Motor neuron (in vitro differentiated cells): ENCODE measurements around the gene CLEC4F. TPM values are rescaled to one million over a fixed set of nuclear protein-coding genes. Genes with fewer than 3 reads are reported as not detected.
A peak's percentile ranks its signal among the peaks of the same experiment; 100 is the strongest.

Source experiments
- ATAC-seq, 8 experiments: fragments of 200-7000 bp; cut with Tn5 transposase; replicated peaks in 6 of 8; 2 replicates each; pipeline ENCODE4 v1.8.0; 2021; ENCODE audit warnings: mild to moderate bottlenecking in 8 of 8, moderate library complexity in 8 of 8
- H3K27ac ChIP-seq, 2 donors: fragments of 250-450 bp; sonication (Bioruptor Pico); 2 replicates each; pipeline ENCODE4 v1.9.0; 2021; ENCODE audit warnings: antibody characterized with exemption in 2 of 2, mild to moderate bottlenecking in 2 of 2, moderate library complexity in 1 of 2
- H3K4me1 ChIP-seq, 2 donors: fragments of 250-450 bp; sonication (Bioruptor Pico); replicated peaks in 1 of 2; 2 replicates each; pipeline ENCODE4 v1.6.1; 2021; ENCODE audit warnings: antibody characterized with exemption in 2 of 2, mild to moderate bottlenecking in 2 of 2, moderate library complexity in 1 of 2
- H3K4me3 ChIP-seq, 5 donors: fragments of 250-450 bp; sonication (Bioruptor Pico); 2 replicates each; pipeline ENCODE4 v1.9.0; 2021; ENCODE audit warnings: antibody characterized with exemption in 5 of 5, mild to moderate bottlenecking in 5 of 5, moderate library complexity in 4 of 5
- WGBS, 10 experiments: fragments of 450-650 bp; shearing (Covaris generic); methylation state at CpG; one replicate each; pipeline ENCODE4 v1.0.0; 2022; 5-methylcytosine and 5-hydroxymethylcytosine counted together
- in situ Hi-C, 9 experiments: fragments of 400-800 bp; cut with MboI; loops; one replicate each; pipeline ENCODE4 v1.15.0; 2021; ENCODE audit warnings: low sequenced_read_pairs in 9 of 9, low pct_unique_long_range_greater_than_20kb in 2 of 9; ENCODE audit not compliant: unreplicated experiment in 9 of 9
- total RNA-seq, 8 experiments: library from RNA; unstranded; fragments of 300-600 nt; gene quantifications; 2 replicates each; pipeline versions ENCODE4 v1.2.3 to v1.2.4, GENCODE V29; 2022

Gene CLEC4F
- total RNA-seq, 8 experiments from 2014 or later: 0.17 to 1.1 (median 0.42) TPM; not detected in 2

- 18 to 80% (median 62%) methylated on average over 1 to 2 of the region's 4 CpGs; no CpG with 5 or more reads in 4 of the 10 experiments for WGBS, 10 experiments
- in situ Hi-C loops: no loop called here
These were observed 14.5 kb upstream of the CLEC4F start for GRCh38 chr2:70834881-70835280.

DNA sequence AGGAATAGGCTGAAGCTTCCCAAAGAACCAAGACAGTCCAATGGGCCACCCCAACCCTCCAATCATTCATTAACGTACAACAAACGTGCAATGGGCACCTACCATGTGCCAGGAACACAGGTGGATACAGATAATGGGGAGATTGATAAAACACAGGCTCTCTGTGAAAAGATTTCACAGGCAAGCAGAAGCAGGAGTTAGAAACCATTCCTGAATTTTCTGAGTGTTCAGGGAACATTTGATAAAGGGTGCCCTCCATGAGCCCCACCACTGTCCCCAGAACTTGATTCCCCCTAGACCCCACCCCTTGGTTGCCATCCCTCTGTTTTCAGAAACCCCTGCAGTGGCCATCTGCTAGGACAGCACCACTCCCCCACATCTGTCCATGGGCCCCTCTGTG, 13.7 kb upstream of the CLEC4F start:
- H3K4me3 ChIP-seq: no peak overlapping the region
- no peak for ATAC-seq
- 0 to 93% (median 77%) methylated on average over 2 of the region's 2 CpGs; no CpG with 5 or more reads in 5 of the 10 experiments for WGBS, 10 experiments
- in situ Hi-C loops: no loop called here
- no peak overlapping the region for H3K27ac ChIP-seq
- no peaks in the 10 kb centered on the region for H3K4me1 ChIP-seq

More at GRCh38 chr2:70834881-70835280, 14.5 kb upstream of the CLEC4F start:
- H3K27ac ChIP-seq: no peak overlapping the region
- H3K4me1 ChIP-seq: no peaks in the 10 kb centered on the region
- H3K4me3 ChIP-seq: no peak overlapping the region
- ATAC-seq: no peak

DNA sequence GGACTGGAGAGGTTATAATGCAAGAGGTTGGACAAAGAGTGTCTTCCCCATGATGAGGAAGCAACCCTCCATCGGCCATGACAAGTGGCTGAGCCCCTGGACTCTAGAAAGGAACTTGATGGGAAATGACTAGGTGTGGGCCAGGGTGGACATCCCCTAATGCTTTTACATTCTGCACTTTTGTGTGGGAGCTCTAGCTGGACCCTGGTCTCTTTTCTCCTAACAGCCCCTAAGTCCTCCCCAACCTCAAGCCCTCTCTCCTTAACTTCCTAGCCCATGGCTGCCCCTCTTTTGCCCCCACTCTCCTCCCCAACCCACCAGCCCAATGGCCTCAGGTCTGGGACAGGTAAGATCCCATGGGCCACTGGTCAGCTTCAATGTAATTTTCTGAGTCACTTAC, 12.8 kb upstream of the CLEC4F start:
- Histone ChIP-seq H3K27ac (no peak overlapping the region), H3K4me1 (no peaks in the 10 kb centered on the region), H3K4me3 (no peak overlapping the region)
- ATAC-seq: no peak
- WGBS, 10 experiments: 88% methylated on average over 1 of the region's 1 CpG; no CpG with 5 or more reads in 9 of the 10 experiments
- in situ Hi-C loops: no loop called here

- Histone ChIP-seq H3K4me3 (no peak overlapping the region), H3K4me1 (no peaks in the 10 kb centered on the region), H3K27ac (no peak overlapping the region)
- 40 to 100% (median 89%) methylated on average over 1 to 2 of the region's 2 CpGs; no CpG with 5 or more reads in 6 of the 10 experiments for WGBS, 10 experiments
- in situ Hi-C loops: no loop called here
- ATAC-seq: peak in 3 of 8 experiments; percentile 67 to 90 (median 84)
These were observed 12.0 kb upstream of the CLEC4F start for GRCh38 chr2:70832386-70832785.

- ATAC-seq: no peak
- H3K4me3 ChIP-seq: no peak overlapping the region
- no peaks in the 10 kb centered on the region for H3K4me1 ChIP-seq
- in situ Hi-C loops: no loop called here
- no peak overlapping the region for H3K27ac ChIP-seq
- 43 to 80% (median 68%) methylated on average over 1 to 6 of the region's 6 CpGs; no CpG with 5 or more reads in 6 of the 10 experiments for WGBS, 10 experiments
These were observed 11.5 kb upstream of the CLEC4F start for GRCh38 chr2:70831861-70832260.

GRCh38 chr2:70830366-70830765, 10.0 kb upstream of the CLEC4F start:
- Histone ChIP-seq H3K4me1 (no peaks in the 10 kb centered on the region), H3K27ac (no peak overlapping the region), H3K4me3 (no peak overlapping the region)
- in situ Hi-C loops: no loop called here
- peak in 3 of 8 experiments; percentile 24 to 45 (median 38) for ATAC-seq
- WGBS, 10 experiments: 3 to 80% (median 46%) methylated on average over 1 to 5 of the region's 5 CpGs; no CpG with 5 or more reads in 4 of the 10 experiments

- WGBS, 10 experiments: 29 to 100% (median 80%) methylated on average over 1 of the region's 1 CpG; no CpG with 5 or more reads in 1 of the 10 experiments
- no peak for ATAC-seq
- Histone ChIP-seq H3K4me3 (no peak overlapping the region), H3K4me1 (no peaks in the 10 kb centered on the region), H3K27ac (no peak overlapping the region)
- in situ Hi-C loops: no loop called here
These were observed 9.5 kb upstream of the CLEC4F start for GRCh38 chr2:70829916-70830315.

- H3K4me1 ChIP-seq: no peaks in the 10 kb centered on the region
- WGBS, 10 experiments: 10 to 89% (median 45%) methylated on average over 1 to 5 of the region's 6 CpGs; no CpG with 5 or more reads in 2 of the 10 experiments
- H3K4me3 ChIP-seq: no peak overlapping the region
- in situ Hi-C loops: no loop called here
- ATAC-seq: no peak
- no peak overlapping the region for H3K27ac ChIP-seq
These were observed 8.8 kb upstream of the CLEC4F start for GRCh38 chr2:70828914-70829824.

- no peak overlapping the region for H3K4me3 ChIP-seq
- H3K27ac ChIP-seq: no peak overlapping the region
- H3K4me1 ChIP-seq: no peaks in the 10 kb centered on the region
- no peak for ATAC-seq
- WGBS, 10 experiments: 17 to 100% (median 80%) methylated on average over 1 to 4 of the region's 5 CpGs; no CpG with 5 or more reads in 2 of the 10 experiments
- in situ Hi-C loops: no loop called here
These were observed 7.7 kb upstream of the CLEC4F start for GRCh38 chr2:70828115-70828514.

- ATAC-seq: no peak
- in situ Hi-C loops: no loop called here
These were observed 7.0 kb upstream of the CLEC4F start for GRCh38 chr2:70827388-70827787.

DNA sequence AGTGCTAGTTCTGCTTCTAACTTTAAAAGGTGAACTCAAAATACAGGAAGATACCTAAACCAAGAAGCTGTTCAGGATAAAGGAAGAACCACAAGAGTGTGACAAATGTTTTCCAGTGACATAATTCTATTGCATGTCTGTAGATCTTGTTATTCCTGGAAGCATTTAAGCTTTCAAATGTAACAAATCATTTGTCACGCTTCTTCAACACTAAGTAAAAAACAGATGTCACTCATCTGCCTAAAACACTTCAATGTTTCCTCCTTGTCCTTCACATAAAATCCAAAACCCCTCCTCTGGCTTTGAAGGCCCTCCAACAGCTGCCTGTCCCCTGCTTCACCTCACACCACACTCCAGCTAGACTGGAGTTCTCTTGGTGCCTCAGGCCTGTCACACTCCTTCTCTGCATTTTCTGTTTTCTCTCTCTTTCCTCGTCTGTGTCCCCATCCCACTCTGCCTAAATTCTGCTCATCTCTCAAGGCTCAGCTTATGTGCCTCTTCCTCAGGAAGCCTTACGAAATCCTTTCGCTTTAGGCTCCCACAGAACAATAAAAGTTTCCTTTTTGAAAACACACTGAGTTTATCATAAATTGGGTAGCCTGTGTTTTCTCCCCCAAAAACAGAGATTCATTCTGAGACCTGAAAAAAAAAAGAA, 6.4 kb upstream of the CLEC4F start:
- no peak overlapping the region for H3K27ac ChIP-seq
- in situ Hi-C loops: no loop called here
- H3K4me3 ChIP-seq: no peak overlapping the region
- ATAC-seq: no peak
- H3K4me1 ChIP-seq: no peaks in the 10 kb centered on the region
- 17 to 86% (median 58%) methylated on average over 1 to 4 of the region's 4 CpGs; no CpG with 5 or more reads in 1 of the 10 experiments for WGBS, 10 experiments

More at GRCh38 chr2:70827388-70827787, 7.0 kb upstream of the CLEC4F start:
- no peak overlapping the region for H3K4me3 ChIP-seq
- H3K4me1 ChIP-seq: no peaks in the 10 kb centered on the region
- 67 to 95% (median 81%) methylated on average over 1 to 5 of the region's 5 CpGs; no CpG with 5 or more reads in 1 of the 10 experiments for WGBS, 10 experiments
- no peak overlapping the region for H3K27ac ChIP-seq

GRCh38 chr2:70823249-70823648, 2.9 kb upstream of the CLEC4F start:
- 0 to 100% (median 84%) methylated on average over 1 to 3 of the region's 5 CpGs; no CpG with 5 or more reads in 6 of the 10 experiments for WGBS, 10 experiments
- in situ Hi-C loops: no loop called here
- Histone ChIP-seq H3K4me3 (no peak overlapping the region), H3K4me1 (no peaks in the 10 kb centered on the region), H3K27ac (no peak overlapping the region)
- ATAC-seq: no peak

GRCh38 chr2:70822843-70823242, 2.4 kb upstream of the CLEC4F start:
- WGBS, 10 experiments: 74 to 90% (median 88%) methylated on average over 2 to 7 of the region's 8 CpGs; no CpG with 5 or more reads in 7 of the 10 experiments
- in situ Hi-C loops: no loop called here

More at GRCh38 chr2:70822843-70823242, 2.4 kb upstream of the CLEC4F start:
- H3K27ac ChIP-seq: no peak overlapping the region
- H3K4me3 ChIP-seq: no peak overlapping the region
- H3K4me1 ChIP-seq: no peaks in the 10 kb centered on the region
- no peak for ATAC-seq
